Liver (tissue), 3 donors: Measurements from ENCODE around the gene SLC35G4.

Source experiments
- CTCF ChIP-seq: fragments of 150-350 bp; IDR thresholded peaks from 2 replicates; pipeline ENCODE4 v1.5.1; 2017; ENCODE audit warnings: improper control_type of control experiment, low read depth, low read length; ENCODE audit not compliant: missing input control
- HNF4A ChIP-seq, 2 donors: conservative IDR thresholded peaks; 2 replicates each; pipeline ENCODE4 v1.6.1; 2016; ENCODE audit warnings: antibody characterized with exemption in 2 of 2, mild to moderate bottlenecking in 2 of 2
- donor health status: healthy.
- donor health status: healthy.

GRCh38 chr18:11600321-11600720 lies 9.1 kb upstream of the SLC35G4 start:
- TF ChIP-seq CTCF (no peak), HNF4A (conservative IDR thresholded peaks at IDR 0.05) (no peak)
